K562 (cell line): ENCODE data around the gene MLF1. TPM values are rescaled to one million over a fixed set of nuclear protein-coding genes. Genes with fewer than 3 reads are reported as not detected.
A peak's percentile ranks its signal among the peaks of the same experiment; 100 is the strongest.

ENCODE experiments used
- CBX2 ChIP-seq: fragments of 200-600 bp; sonication (generic); IDR thresholded peaks from one replicate; pipeline ENCODE4 v1.6.1; 2012; ENCODE audit warnings: mild to moderate bottlenecking, low read length, inconsistent platforms; ENCODE audit not compliant: insufficient read depth, poor library complexity, severe bottlenecking
- CBX5 ChIP-seq: IDR thresholded peaks from 2 replicates; pipeline ENCODE4 v1.6.1; 2014; ENCODE audit warnings: low read depth, borderline replicate concordance
- CCNT2 ChIP-seq: IDR thresholded peaks from 2 replicates; pipeline ENCODE4 v1.6.1; 2011; ENCODE audit warnings: borderline replicate concordance, low read depth, mild to moderate bottlenecking, moderate library complexity, mixed read lengths, low read length; ENCODE audit not compliant: insufficient read length; ENCODE audit errors: extremely low read depth
- FOSL1 ChIP-seq: fragments of 200-800 bp; sonication (Bioruptor generic); conservative IDR thresholded peaks from 2 replicates; pipeline ENCODE4 v1.6.1; 2016; ENCODE audit warnings: missing genetic modification characterization, missing compliant biosample characterization
- HLTF ChIP-seq: fragments of 450-650 bp; IDR thresholded peaks from 2 replicates; pipeline ENCODE4 v1.6.1; 2016
- NFATC3 ChIP-seq: fragments of 450-650 bp; IDR thresholded peaks from 2 replicates; pipeline ENCODE4 v1.6.1; 2017; ENCODE audit warnings: mild to moderate bottlenecking
- RCOR1 ChIP-seq, 2 experiments: IDR thresholded peaks; 2 replicates each; pipeline ENCODE4 v1.6.1; 2012; ENCODE audit warnings: low read depth in 2 of 2, low read length in 2 of 2, borderline replicate concordance in 1 of 2, improper control_type of control experiment in 1 of 2
- SAFB2 ChIP-seq: fragments of 200-400 bp; formaldehyde crosslinking; IDR thresholded peaks from 2 replicates; pipeline ENCODE4 v1.6.1; 2018; ENCODE audit warnings: borderline replicate concordance, low read length, low read depth, moderate library complexity; ENCODE audit not compliant: severe bottlenecking
- STAT5B ChIP-seq: fragments of 250-450 bp; sonication (Bioruptor Pico); IDR thresholded peaks from 2 replicates; pipeline ENCODE4 v1.8.0; 2021; ENCODE audit warnings: mild to moderate bottlenecking, inconsistent platforms
- TCF7 ChIP-seq: sonication (generic); IDR thresholded peaks from 2 replicates; pipeline ENCODE4 v1.6.1; 2016; ENCODE audit warnings: antibody characterized with exemption, borderline replicate concordance
- U2AF1 ChIP-seq: fragments of 200-400 bp; formaldehyde crosslinking; optimal IDR thresholded peaks from 2 replicates; pipeline ENCODE3; 2017; ENCODE audit warnings: mild to moderate bottlenecking, low read depth, low read length, moderate library complexity
- YBX1 ChIP-seq: fragments of 450-650 bp; IDR thresholded peaks from 2 replicates; pipeline ENCODE4 v1.7.1; 2016; ENCODE audit warnings: mild to moderate bottlenecking
- ZC3H11A ChIP-seq: IDR thresholded peaks from 2 replicates; pipeline ENCODE4 v1.6.1; 2012; ENCODE audit warnings: low read depth, low read length, improper control_type of control experiment
- ZNF408 ChIP-seq: fragments of 250-450 bp; sonication (Bioruptor Pico); IDR thresholded peaks from 2 replicates; pipeline ENCODE4 v1.4.0; 2020; ENCODE audit warnings: low read depth, mild to moderate bottlenecking, moderate library complexity
- polyA plus RNA-seq, 8 experiments: library from polyadenylated mRNA; depleted of rRNA in 4 of 8; stranded (reverse) in 5 of 8; unstranded in 3 of 8; fragments of >200 nt; fragmentation: Nextera tagmentation in 2 of 8; fragmentation: Illumina TruSeq in 1 of 8; extraction: Ambion mirVana in 2 of 8; extraction: Trizol in 1 of 8; gene quantifications; 2 replicates each; pipeline versions ENCODE4 v1.2.1 to v1.2.3, GENCODE V29; 2011 to 2014; ENCODE audit warnings: inconsistent platforms in 1 of 8, missing spikeins in 1 of 8
- total RNA-seq, 7 experiments: library from RNA; depleted of rRNA in 6 of 7; stranded (reverse); fragments of >200 nt in 6 of 7; fragmentation: Illumina TruSeq in 2 of 7; extraction: Trizol in 2 of 7; gene quantifications; 2 replicates each; pipeline versions ENCODE4 v1.2.1 to v1.2.3, GENCODE V29; 2011 to 2021; ENCODE audit warnings: low replicate concordance in 1 of 7
- TF ChIP-seq, protein P1 (sequence below), 2 experiments: fragments of 450-650 bp in 1 of 2; sonication (generic) in 1 of 2; formaldehyde crosslinking; conservative IDR thresholded peaks; 2 replicates each; pipeline versions ENCODE4 v1.4.0 to v1.8.1; 2020 to 2022; ENCODE audit warnings: mild to moderate bottlenecking in 1 of 2, missing genetic modification reagents in 1 of 2
- TF ChIP-seq, protein P2 (sequence below): fragments of 250-450 bp; sonication (Bioruptor Pico); IDR thresholded peaks from 2 replicates; pipeline ENCODE4 v1.6.1; 2021; ENCODE audit warnings: mild to moderate bottlenecking
- TF ChIP-seq, protein P3 (sequence below): sonication (generic); formaldehyde crosslinking; IDR thresholded peaks from 2 replicates; pipeline ENCODE4 v1.8.0; 2022; ENCODE audit warnings: mild to moderate bottlenecking, missing genetic modification reagents
- TF ChIP-seq, protein P4 (sequence below): sonication (generic); IDR thresholded peaks from 2 replicates; pipeline ENCODE4 v1.6.1; 2016
- TF ChIP-seq, protein P5 (sequence below): fragments of 450-650 bp; IDR thresholded peaks from 2 replicates; pipeline ENCODE4 v1.6.1; 2016; ENCODE audit warnings: mild to moderate bottlenecking

Gene MLF1
- total and polyA plus RNA-seq, 9 of the 15 experiments (the other 6 are each of a cell fraction or from before 2014, with no cell fraction given), result 20.4 to 71.0 (median 27.1) TPM

DNA sequence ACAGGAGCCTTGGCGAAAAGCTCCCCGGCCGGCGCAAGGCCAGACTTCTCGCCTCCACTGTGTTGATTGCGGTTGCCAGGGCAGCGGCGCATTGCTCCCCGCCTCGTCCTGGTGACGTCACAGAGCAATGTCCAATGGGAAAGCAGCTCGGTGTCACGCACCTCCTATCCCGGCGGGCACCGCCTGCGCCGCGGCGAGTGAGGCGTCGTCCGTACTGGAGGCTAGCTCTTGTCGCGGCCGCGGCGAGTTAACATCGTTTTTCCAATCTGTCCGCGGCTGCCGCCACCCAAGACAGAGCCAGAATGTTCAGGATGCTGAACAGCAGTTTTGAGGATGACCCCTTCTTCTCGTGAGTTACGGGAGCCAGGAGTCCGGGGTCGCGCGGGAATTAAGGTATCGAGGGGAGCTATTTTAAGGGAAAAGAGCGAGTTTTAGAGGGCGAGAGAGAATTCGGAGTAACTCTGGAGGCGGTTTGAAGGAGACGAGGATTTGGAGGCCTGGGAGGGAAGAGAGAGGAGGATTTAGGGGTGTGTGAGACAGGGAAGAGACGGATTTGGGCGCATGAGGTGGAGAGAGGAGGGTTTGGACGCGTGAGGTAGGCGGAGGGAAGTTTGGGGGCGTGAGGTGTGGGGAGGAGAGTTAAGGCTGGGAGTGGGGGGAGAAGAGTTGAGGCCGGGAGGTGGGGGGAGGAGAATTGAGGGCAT is at the start of gene MLF1 (continued):
- TF ChIP-seq U2AF1 (no peak), CBX2 (no peak), SAFB2 (no peak), CCNT2 (peak; percentile 49), FOSL1 (tag) (no peak), NFATC3 (no peak), RCOR1 (IDR thresholded peaks at IDR 0.05; ENCODE audit: borderline replicate concordance in 1 of 2, low read depth in 2 of 2, low read length in 2 of 2) (no peak; a peak in 1 of 4 replicates), ZNF408 (CRISPR knock-in tag) (no peak), HLTF (peak; percentile 79; the same call in 1 of the 2 replicates), YBX1 (no peak), ZC3H11A (no peak), STAT5B (no peak), TCF7 (no peak), CBX5 (no peak)
- TF ChIP-seq, protein P1, sequence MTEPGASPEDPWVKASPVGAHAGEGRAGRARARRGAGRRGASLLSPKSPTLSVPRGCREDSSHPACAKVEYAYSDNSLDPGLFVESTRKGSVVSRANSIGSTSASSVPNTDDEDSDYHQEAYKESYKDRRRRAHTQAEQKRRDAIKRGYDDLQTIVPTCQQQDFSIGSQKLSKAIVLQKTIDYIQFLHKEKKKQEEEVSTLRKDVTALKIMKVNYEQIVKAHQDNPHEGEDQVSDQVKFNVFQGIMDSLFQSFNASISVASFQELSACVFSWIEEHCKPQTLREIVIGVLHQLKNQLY (CRISPR knock-in tag; conservative IDR thresholded peaks at IDR 0.05), result no peak; a peak in 1 of 4 replicates
- TF ChIP-seq, protein P2, sequence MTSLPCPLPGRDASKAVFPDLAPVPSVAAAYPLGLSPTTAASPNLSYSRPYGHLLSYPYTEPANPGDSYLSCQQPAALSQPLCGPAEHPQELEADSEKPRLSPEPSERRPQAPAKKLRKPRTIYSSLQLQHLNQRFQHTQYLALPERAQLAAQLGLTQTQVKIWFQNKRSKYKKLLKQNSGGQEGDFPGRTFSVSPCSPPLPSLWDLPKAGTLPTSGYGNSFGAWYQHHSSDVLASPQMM (CRISPR knock-in tag), result no peak
- TF ChIP-seq, protein P3, sequence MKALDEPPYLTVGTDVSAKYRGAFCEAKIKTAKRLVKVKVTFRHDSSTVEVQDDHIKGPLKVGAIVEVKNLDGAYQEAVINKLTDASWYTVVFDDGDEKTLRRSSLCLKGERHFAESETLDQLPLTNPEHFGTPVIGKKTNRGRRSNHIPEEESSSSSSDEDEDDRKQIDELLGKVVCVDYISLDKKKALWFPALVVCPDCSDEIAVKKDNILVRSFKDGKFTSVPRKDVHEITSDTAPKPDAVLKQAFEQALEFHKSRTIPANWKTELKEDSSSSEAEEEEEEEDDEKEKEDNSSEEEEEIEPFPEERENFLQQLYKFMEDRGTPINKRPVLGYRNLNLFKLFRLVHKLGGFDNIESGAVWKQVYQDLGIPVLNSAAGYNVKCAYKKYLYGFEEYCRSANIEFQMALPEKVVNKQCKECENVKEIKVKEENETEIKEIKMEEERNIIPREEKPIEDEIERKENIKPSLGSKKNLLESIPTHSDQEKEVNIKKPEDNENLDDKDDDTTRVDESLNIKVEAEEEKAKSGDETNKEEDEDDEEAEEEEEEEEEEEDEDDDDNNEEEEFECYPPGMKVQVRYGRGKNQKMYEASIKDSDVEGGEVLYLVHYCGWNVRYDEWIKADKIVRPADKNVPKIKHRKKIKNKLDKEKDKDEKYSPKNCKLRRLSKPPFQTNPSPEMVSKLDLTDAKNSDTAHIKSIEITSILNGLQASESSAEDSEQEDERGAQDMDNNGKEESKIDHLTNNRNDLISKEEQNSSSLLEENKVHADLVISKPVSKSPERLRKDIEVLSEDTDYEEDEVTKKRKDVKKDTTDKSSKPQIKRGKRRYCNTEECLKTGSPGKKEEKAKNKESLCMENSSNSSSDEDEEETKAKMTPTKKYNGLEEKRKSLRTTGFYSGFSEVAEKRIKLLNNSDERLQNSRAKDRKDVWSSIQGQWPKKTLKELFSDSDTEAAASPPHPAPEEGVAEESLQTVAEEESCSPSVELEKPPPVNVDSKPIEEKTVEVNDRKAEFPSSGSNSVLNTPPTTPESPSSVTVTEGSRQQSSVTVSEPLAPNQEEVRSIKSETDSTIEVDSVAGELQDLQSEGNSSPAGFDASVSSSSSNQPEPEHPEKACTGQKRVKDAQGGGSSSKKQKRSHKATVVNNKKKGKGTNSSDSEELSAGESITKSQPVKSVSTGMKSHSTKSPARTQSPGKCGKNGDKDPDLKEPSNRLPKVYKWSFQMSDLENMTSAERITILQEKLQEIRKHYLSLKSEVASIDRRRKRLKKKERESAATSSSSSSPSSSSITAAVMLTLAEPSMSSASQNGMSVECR, result peak; percentile 45; the same call in 1 of the 2 replicates
- TF ChIP-seq, protein P4, sequence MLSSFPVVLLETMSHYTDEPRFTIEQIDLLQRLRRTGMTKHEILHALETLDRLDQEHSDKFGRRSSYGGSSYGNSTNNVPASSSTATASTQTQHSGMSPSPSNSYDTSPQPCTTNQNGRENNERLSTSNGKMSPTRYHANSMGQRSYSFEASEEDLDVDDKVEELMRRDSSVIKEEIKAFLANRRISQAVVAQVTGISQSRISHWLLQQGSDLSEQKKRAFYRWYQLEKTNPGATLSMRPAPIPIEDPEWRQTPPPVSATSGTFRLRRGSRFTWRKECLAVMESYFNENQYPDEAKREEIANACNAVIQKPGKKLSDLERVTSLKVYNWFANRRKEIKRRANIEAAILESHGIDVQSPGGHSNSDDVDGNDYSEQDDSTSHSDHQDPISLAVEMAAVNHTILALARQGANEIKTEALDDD, result no peak
- TF ChIP-seq, protein P5, sequence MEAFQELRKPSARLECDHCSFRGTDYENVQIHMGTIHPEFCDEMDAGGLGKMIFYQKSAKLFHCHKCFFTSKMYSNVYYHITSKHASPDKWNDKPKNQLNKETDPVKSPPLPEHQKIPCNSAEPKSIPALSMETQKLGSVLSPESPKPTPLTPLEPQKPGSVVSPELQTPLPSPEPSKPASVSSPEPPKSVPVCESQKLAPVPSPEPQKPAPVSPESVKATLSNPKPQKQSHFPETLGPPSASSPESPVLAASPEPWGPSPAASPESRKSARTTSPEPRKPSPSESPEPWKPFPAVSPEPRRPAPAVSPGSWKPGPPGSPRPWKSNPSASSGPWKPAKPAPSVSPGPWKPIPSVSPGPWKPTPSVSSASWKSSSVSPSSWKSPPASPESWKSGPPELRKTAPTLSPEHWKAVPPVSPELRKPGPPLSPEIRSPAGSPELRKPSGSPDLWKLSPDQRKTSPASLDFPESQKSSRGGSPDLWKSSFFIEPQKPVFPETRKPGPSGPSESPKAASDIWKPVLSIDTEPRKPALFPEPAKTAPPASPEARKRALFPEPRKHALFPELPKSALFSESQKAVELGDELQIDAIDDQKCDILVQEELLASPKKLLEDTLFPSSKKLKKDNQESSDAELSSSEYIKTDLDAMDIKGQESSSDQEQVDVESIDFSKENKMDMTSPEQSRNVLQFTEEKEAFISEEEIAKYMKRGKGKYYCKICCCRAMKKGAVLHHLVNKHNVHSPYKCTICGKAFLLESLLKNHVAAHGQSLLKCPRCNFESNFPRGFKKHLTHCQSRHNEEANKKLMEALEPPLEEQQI, result peak; percentile 31; the same call in 1 of the 2 replicates
